ENCODE measurements around the gene AARS1.
"Not testable (repeated sequence)": the region's sequence is repeated elsewhere in the genome, so short reads cannot be mapped to it uniquely, and the experiment has no call there.

Gene AARS1

GRCh38 chr16:70223216-70223615 lies 66.1 kb downstream of the AARS1 start:
- DNase-seq = not testable (repeated sequence)

GRCh38 chr16:70222574-70222973 lies 66.7 kb downstream of the AARS1 start:
- DNase-seq = not testable (repeated sequence)

- not testable (repeated sequence) for DNase-seq
Measured at GRCh38 chr16:70218586-70218985, 70.7 kb downstream of the AARS1 start.

GRCh38 chr16:70206382-70206781 lies 82.9 kb downstream of the AARS1 start:
- not testable (repeated sequence) for DNase-seq

- not testable (repeated sequence) for DNase-seq
Measured at GRCh38 chr16:70204668-70205405, 84.5 kb downstream of the AARS1 start.

- not testable (repeated sequence) for DNase-seq
Measured at GRCh38 chr16:70204010-70204409, 85.3 kb downstream of the AARS1 start.

GRCh38 chr16:70203508-70203907 lies 85.8 kb downstream of the AARS1 start:
- DNase-seq = not testable (repeated sequence)

Measured in CD4-positive, alpha-beta T cell treated with Interleukin-17A for 1 hour (primary cell).